Neural progenitor cell (in vitro differentiated cells): ENCODE measurements around the gene HDGFL2.

Experiments
- EZH2 ChIP-seq: fragments of 200-600 bp; sonication (generic); IDR thresholded peaks from 2 replicates; pipeline ENCODE4 v1.6.1; 2017; ENCODE audit warnings: antibody characterized with exemption, mild to moderate bottlenecking, moderate library complexity
- EZH2phosphoT487 ChIP-seq: fragments of 200-600 bp; sonication (generic); IDR thresholded peaks from 2 replicates; pipeline ENCODE4 v1.6.1; 2017; ENCODE audit warnings: antibody characterized with exemption
- TF ChIP-seq, protein P1 (sequence below): fragments of 200-600 bp; sonication (generic); IDR thresholded peaks from 2 replicates; pipeline ENCODE4 v1.5.1; 2017; ENCODE audit warnings: antibody characterized with exemption, mild to moderate bottlenecking

DNA sequence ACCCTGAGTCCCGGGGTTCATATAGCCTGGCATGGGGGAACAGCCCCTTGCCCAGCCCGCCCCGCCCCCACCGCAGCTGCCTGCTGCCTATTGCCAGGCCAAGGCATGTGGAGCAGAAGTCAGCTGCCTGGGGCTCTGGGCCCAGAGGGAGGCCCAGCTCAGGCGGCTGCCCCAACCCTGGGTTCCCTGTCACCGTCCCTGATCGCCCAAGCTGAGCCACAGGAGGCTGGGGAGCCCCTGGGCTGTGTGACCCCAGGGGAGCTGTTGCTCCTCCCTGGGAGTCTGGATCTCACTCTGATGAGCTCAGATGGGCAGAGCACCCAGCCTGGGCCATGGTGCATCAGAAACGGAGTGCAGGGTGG is 44.8 kb downstream of the HDGFL2 start:
- TF ChIP-seq EZH2, result no peak
- TF ChIP-seq, protein P1, sequence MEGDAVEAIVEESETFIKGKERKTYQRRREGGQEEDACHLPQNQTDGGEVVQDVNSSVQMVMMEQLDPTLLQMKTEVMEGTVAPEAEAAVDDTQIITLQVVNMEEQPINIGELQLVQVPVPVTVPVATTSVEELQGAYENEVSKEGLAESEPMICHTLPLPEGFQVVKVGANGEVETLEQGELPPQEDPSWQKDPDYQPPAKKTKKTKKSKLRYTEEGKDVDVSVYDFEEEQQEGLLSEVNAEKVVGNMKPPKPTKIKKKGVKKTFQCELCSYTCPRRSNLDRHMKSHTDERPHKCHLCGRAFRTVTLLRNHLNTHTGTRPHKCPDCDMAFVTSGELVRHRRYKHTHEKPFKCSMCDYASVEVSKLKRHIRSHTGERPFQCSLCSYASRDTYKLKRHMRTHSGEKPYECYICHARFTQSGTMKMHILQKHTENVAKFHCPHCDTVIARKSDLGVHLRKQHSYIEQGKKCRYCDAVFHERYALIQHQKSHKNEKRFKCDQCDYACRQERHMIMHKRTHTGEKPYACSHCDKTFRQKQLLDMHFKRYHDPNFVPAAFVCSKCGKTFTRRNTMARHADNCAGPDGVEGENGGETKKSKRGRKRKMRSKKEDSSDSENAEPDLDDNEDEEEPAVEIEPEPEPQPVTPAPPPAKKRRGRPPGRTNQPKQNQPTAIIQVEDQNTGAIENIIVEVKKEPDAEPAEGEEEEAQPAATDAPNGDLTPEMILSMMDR, result no peak
- TF ChIP-seq EZH2phosphoT487, result no peak
